Fibroblast of pulmonary artery (primary cell): ENCODE results near the gene ANTXR2.
"Not testable (repeated sequence)": the region's sequence is repeated elsewhere in the genome, so short reads cannot be mapped to it uniquely, and the experiment has no call there.

Source experiments
- DNase-seq: peaks from one replicate; pipeline ENCODE4 v3.0.0-alpha.2; 2010; ENCODE audit warnings: low read depth
- H3K4me3 ChIP-seq: replicated peaks from 2 replicates; pipeline ENCODE4 v1.5.1; 2011; ENCODE audit warnings: low read depth, mild to moderate bottlenecking, control low read depth, low read length, moderate library complexity
- TF ChIP-seq, protein P1 (sequence below): IDR thresholded peaks from 2 replicates; pipeline ENCODE4 v1.5.1; 2011; ENCODE audit warnings: mild to moderate bottlenecking, control low read depth, low read length, inconsistent platforms; ENCODE audit errors: missing control alignments

The ANTXR2 gene

GRCh38 chr4:80072744-80073472, at the start of gene ANTXR2:
TSS of gene ANTXR2 (minus strand) at chr4:80073229. CDS start at chr4:80072560, 669 bp downstream.
- TF ChIP-seq, protein P1, sequence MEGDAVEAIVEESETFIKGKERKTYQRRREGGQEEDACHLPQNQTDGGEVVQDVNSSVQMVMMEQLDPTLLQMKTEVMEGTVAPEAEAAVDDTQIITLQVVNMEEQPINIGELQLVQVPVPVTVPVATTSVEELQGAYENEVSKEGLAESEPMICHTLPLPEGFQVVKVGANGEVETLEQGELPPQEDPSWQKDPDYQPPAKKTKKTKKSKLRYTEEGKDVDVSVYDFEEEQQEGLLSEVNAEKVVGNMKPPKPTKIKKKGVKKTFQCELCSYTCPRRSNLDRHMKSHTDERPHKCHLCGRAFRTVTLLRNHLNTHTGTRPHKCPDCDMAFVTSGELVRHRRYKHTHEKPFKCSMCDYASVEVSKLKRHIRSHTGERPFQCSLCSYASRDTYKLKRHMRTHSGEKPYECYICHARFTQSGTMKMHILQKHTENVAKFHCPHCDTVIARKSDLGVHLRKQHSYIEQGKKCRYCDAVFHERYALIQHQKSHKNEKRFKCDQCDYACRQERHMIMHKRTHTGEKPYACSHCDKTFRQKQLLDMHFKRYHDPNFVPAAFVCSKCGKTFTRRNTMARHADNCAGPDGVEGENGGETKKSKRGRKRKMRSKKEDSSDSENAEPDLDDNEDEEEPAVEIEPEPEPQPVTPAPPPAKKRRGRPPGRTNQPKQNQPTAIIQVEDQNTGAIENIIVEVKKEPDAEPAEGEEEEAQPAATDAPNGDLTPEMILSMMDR: no peak
- peak; percentile 97 for DNase-seq
- peak within 1 kb of the TSS; percentile 90 for H3K4me3 ChIP-seq

DNA sequence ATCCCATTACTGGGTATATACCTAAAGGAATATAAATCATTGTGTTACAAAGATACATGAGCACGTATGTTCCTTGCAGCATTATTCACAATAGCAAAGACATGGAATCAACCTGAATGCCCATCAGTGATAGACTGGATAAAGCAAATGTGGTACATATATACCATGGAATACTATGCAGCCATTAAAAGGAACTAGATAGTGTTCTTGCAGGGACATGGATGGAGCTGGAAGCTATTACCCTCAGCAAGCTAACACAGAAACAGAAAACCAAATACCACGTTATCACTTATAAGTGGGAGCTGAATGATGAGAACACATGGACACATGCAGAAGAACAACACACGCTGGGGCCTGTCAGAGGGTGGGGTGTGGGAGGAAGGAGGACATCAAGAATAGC, 48.8 kb upstream of the ANTXR2 start:
- DNase-seq, H3K4me3 ChIP-seq: not testable (repeated sequence)

DNA sequence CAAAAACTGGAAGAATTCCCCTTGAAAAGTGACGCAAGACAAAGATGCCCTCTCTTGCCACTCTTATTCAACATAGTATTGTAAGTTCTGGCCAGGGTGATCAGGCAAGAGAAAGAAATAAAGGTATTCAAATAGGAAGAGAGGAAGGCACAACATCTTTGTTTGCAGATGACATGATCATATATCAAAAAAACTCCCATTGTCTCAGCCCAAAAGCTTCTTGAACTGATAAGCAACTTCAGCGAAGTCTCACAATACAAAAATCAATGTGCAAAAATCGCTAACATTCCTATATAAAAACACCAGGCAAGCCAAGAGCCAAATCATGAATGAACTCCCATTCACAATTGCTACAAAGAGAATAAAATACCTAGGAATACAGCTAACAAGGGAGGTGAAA, 46.6 kb upstream of the ANTXR2 start:
- DNase-seq, H3K4me3 ChIP-seq: not testable (repeated sequence)

- no peak for DNase-seq
- TF ChIP-seq, protein P1: no peak
- H3K4me3 ChIP-seq: no peak overlapping the region
Measured at GRCh38 chr4:80116516-80116915, 43.5 kb upstream of the ANTXR2 start.

DNA sequence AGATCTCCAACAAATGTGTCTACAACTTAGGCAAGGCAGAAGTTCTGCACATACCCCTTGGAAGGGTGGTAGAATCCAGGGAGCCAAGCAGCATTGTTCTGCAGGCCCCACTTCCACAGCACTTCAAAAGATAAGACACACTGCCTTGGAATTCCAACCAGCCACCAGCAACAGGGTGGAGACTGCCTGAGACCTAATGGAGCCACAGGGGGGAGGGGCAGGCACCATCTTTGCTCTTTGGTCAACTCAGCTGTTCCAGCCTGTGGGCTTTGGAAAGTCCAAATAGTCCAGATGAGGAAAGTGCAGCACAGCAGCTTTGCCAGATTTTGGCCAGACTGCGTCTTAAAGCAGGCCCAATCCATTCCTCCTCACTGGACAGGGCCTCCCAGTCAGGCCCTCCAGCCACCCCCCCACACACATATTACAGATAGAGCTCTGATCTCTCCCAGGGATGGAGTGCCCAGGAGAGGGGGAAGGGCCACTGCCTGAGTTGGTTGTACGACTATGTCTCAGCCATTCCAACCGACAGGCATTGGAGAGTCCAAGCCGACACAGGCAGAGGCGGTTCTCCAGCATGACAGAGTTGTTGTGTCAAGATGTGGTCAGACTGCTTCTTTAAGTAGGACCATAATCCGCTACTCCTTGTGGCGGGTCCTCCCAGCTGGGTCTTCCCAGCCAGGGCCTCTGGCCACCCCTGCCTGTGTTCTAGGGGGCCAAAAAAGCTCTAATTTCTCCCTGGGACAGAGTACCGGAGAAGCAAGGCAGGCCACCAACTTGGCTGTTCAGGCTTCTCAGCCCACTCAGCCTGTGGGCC, 42.5 kb upstream of the ANTXR2 start:
- TF ChIP-seq, protein P1: no peak
- H3K4me3 ChIP-seq: no peak overlapping the region
- no peak for DNase-seq

DNA sequence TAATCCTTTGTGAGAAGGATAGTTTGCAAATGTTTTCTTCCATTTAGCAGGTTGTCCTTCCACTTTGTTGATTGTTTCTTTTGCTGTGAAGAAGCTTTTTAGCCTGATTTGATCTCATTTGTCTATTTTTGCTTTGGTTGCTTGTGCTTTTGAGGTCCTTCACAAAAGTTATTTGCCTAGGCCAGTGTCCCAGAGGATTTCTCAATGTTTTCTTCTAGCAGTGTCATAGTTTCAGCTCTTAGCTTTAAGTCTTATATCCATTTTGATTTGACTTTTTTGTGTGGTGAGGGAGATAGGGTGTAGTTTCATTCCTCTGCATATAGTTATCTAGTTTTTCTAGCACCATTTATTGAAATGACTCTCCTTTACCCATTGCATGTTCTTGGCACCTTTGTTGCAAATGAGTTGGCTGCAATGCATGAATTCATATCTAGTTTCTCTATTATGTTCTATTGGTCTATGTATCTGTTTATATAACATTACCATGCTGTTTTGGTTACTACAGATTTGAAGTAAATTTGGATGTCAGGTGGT, 41.8 kb upstream of the ANTXR2 start:
- DNase-seq: no peak
- TF ChIP-seq, protein P1: no peak
- no peak overlapping the region for H3K4me3 ChIP-seq

GRCh38 chr4:80113615-80114014, 40.6 kb upstream of the ANTXR2 start:
- TF ChIP-seq, protein P1: no peak
- DNase-seq: no peak

More at GRCh38 chr4:80113615-80114014, 40.6 kb upstream of the ANTXR2 start:
- H3K4me3 ChIP-seq: no peak overlapping the region
